IPS-20b (cell line): ENCODE measurements around the gene SCN4A.
"Not testable (repeated sequence)": the region's sequence is repeated elsewhere in the genome, so short reads cannot be mapped to it uniquely, and the experiment has no call there.

ENCODE experiments used
- H3K27ac ChIP-seq: one replicate; pipeline ENCODE4 v1.5.1; 2013; ENCODE audit warnings: low read length
- H3K27me3 ChIP-seq: 2 replicates; pipeline ENCODE4 v1.6.1; 2013; ENCODE audit warnings: mild to moderate bottlenecking, low read length, inconsistent platforms; ENCODE audit not compliant: insufficient read depth
- H3K36me3 ChIP-seq: 2 replicates; pipeline ENCODE4 v1.6.1; 2013; ENCODE audit warnings: low read depth, mild to moderate bottlenecking, inconsistent platforms, low read length, moderate library complexity; ENCODE audit not compliant: insufficient read depth
- H3K4me1 ChIP-seq: 2 replicates; pipeline ENCODE4 v1.6.1; 2013; ENCODE audit warnings: mild to moderate bottlenecking, control low read depth, inconsistent platforms, low read length, moderate library complexity; ENCODE audit not compliant: insufficient read depth
- H3K4me3 ChIP-seq: 2 replicates; pipeline ENCODE4 v1.5.1; 2013; ENCODE audit warnings: mild to moderate bottlenecking, low read length, inconsistent platforms
- H3K9ac ChIP-seq: 2 replicates; pipeline ENCODE4 v1.6.1; 2013; ENCODE audit warnings: low read depth, mild to moderate bottlenecking, inconsistent platforms, low read length, moderate library complexity
- H3K9me3 ChIP-seq: 2 replicates; pipeline ENCODE4 v1.6.1; 2013; ENCODE audit warnings: mild to moderate bottlenecking, low read depth, low read length, inconsistent platforms; ENCODE audit not compliant: insufficient read depth

SCN4A gene

GRCh38 chr17:64007089-64007837, 34.5 kb upstream of the SCN4A start:
- not testable (repeated sequence) for H3K27me3 ChIP-seq, H3K36me3 ChIP-seq, H3K27ac ChIP-seq, H3K9ac ChIP-seq, H3K9me3 ChIP-seq, H3K4me3 ChIP-seq, H3K4me1 ChIP-seq

GRCh38 chr17:64006361-64007088, 33.8 kb upstream of the SCN4A start:
- no peak overlapping the region for H3K27ac ChIP-seq
- no peak overlapping the region for H3K4me3 ChIP-seq
- H3K36me3 ChIP-seq, result no peaks in the 10 kb centered on the region
- H3K9me3 ChIP-seq, result no peaks in the 10 kb centered on the region
- no peak overlapping the region for H3K9ac ChIP-seq
- H3K4me1 ChIP-seq, result no peaks in the 10 kb centered on the region
- H3K27me3 ChIP-seq, result no peaks in the 10 kb centered on the region

- H3K36me3 ChIP-seq, result no peaks in the 10 kb centered on the region
- no peak overlapping the region for H3K9ac ChIP-seq
- no peaks in the 10 kb centered on the region for H3K27me3 ChIP-seq
- no peaks in the 10 kb centered on the region for H3K9me3 ChIP-seq
- no peak overlapping the region for H3K4me3 ChIP-seq
- no peaks in the 10 kb centered on the region for H3K4me1 ChIP-seq
- no peak overlapping the region for H3K27ac ChIP-seq
These were observed 33.0 kb upstream of the SCN4A start for GRCh38 chr17:64005734-64006167.

GRCh38 chr17:64004903-64005733, 32.4 kb upstream of the SCN4A start:
- no peak overlapping the region for H3K4me3 ChIP-seq
- no peaks in the 10 kb centered on the region for H3K27me3 ChIP-seq
- no peak overlapping the region for H3K9ac ChIP-seq
- no peak overlapping the region for H3K27ac ChIP-seq
- H3K9me3 ChIP-seq, result no peaks in the 10 kb centered on the region
- no peaks in the 10 kb centered on the region for H3K4me1 ChIP-seq
- H3K36me3 ChIP-seq, result no peaks in the 10 kb centered on the region

- no peak overlapping the region for H3K27ac ChIP-seq
- H3K4me1 ChIP-seq, result no peaks in the 10 kb centered on the region
- H3K27me3 ChIP-seq, result peaks cover 6% of the 10 kb centered on the region
- no peaks in the 10 kb centered on the region for H3K9me3 ChIP-seq
- H3K4me3 ChIP-seq, result no peak overlapping the region
- no peak overlapping the region for H3K9ac ChIP-seq
- H3K36me3 ChIP-seq, result no peaks in the 10 kb centered on the region
These were observed 31.6 kb upstream of the SCN4A start for GRCh38 chr17:64004218-64004770.

GRCh38 chr17:64003526-64004121, 30.9 kb upstream of the SCN4A start:
- Histone ChIP-seq H3K9ac (no peak overlapping the region), H3K4me1 (no peaks in the 10 kb centered on the region)

GRCh38 chr17:64002658-64003525, 30.2 kb upstream of the SCN4A start:
- Histone ChIP-seq H3K27me3 (peaks cover 13% of the 10 kb centered on the region), H3K9me3 (no peaks in the 10 kb centered on the region), H3K4me3 (no peak overlapping the region), H3K9ac (no peak overlapping the region), H3K36me3 (no peaks in the 10 kb centered on the region), H3K27ac (no peak overlapping the region), H3K4me1 (no peaks in the 10 kb centered on the region)

More at GRCh38 chr17:64003526-64004121, 30.9 kb upstream of the SCN4A start:
- Histone ChIP-seq H3K36me3 (no peaks in the 10 kb centered on the region), H3K27ac (no peak overlapping the region), H3K4me3 (no peak overlapping the region), H3K9me3 (no peaks in the 10 kb centered on the region), H3K27me3 (peaks cover 12% of the 10 kb centered on the region)

GRCh38 chr17:64001763-64002529, 29.2 kb upstream of the SCN4A start:
- H3K4me1 ChIP-seq, result peaks cover 6% of the 10 kb centered on the region
- H3K9me3 ChIP-seq, result no peaks in the 10 kb centered on the region
- H3K4me3 ChIP-seq, result no peak overlapping the region
- H3K27me3 ChIP-seq, result peaks cover 22% of the 10 kb centered on the region
- no peak overlapping the region for H3K27ac ChIP-seq
- no peak overlapping the region for H3K9ac ChIP-seq
- no peaks in the 10 kb centered on the region for H3K36me3 ChIP-seq

- no peak overlapping the region for H3K27ac ChIP-seq
- peaks cover 6% of the 10 kb centered on the region for H3K4me1 ChIP-seq
- peaks cover 29% of the 10 kb centered on the region for H3K27me3 ChIP-seq
- H3K9ac ChIP-seq, result no peak overlapping the region
- H3K9me3 ChIP-seq, result no peaks in the 10 kb centered on the region
- no peak overlapping the region for H3K4me3 ChIP-seq
- H3K36me3 ChIP-seq, result no peaks in the 10 kb centered on the region
These were observed 28.4 kb upstream of the SCN4A start for GRCh38 chr17:64001091-64001579.
